Ascending aorta (tissue), 2 donors: Measurements from ENCODE around the gene SGK1. TPM values are rescaled to one million over a fixed set of nuclear protein-coding genes. Genes with fewer than 3 reads are reported as not detected.
"Not testable (repeated sequence)": the region's sequence is repeated elsewhere in the genome, so short reads cannot be mapped to it uniquely, and the experiment has no call there.

Experiments
- DNase-seq, 2 donors: peaks; one replicate each; pipeline ENCODE4 v3.0.0-alpha.2; 2019; ENCODE audit warnings: low spot score in 2 of 2
- H3K27ac ChIP-seq, 2 donors: fragments of 200-600 bp; sonication (generic); one replicate each; pipeline ENCODE4 v1.5.1; 2016 to 2017; ENCODE audit warnings: mild to moderate bottlenecking in 1 of 2
- H3K27me3 ChIP-seq: fragments of 200-600 bp; sonication (generic); one replicate; pipeline ENCODE4 v1.5.1; 2017
- H3K36me3 ChIP-seq, 2 donors: fragments of 200-600 bp; sonication (generic); one replicate each; pipeline ENCODE4 v1.5.1; 2016
- H3K4me1 ChIP-seq, 2 donors: fragments of 200-600 bp; sonication (generic); one replicate each; pipeline ENCODE4 v1.5.1; 2016 to 2017; ENCODE audit warnings: mild to moderate bottlenecking in 1 of 2
- H3K4me3 ChIP-seq, 2 donors: fragments of 200-600 bp; sonication (generic); one replicate each; pipeline ENCODE4 v1.5.1; 2016 to 2017; ENCODE audit warnings: mild to moderate bottlenecking in 1 of 2
- H3K9me3 ChIP-seq, 2 donors: fragments of 200-600 bp; sonication (generic); one replicate each; pipeline ENCODE4 v1.5.1; 2016
- CTCF ChIP-seq, 3 experiments: fragments of 200-600 bp in 2 of 3; fragments of 450-650 bp in 1 of 3; sonication (generic) in 2 of 3; IDR thresholded peaks; one replicate each; pipeline ENCODE4 v1.5.1; 2016 to 2019; ENCODE audit warnings: antibody characterized with exemption in 3 of 3, mild to moderate bottlenecking in 1 of 3, moderate library complexity in 1 of 3
- intact Hi-C: fragments of 100-400 bp; cut with DNase I; formaldehyde crosslinking; loops from one replicate; pipeline ENCODE4 v1.15.1; 2023
- total RNA-seq: library from RNA; depleted of rRNA; stranded (reverse); fragments of >200 nt; gene quantifications from one replicate; pipeline ENCODE4 v1.1.0, GENCODE V29; 2016

The SGK1 gene
- total RNA-seq, 1 donor from 2014 or later: 200 TPM

- intact Hi-C loops: no loop called here
Measured at GRCh38 chr6:134308800-134309199, 9.1 kb downstream of the SGK1 start.

GRCh38 chr6:134307870-134308269 lies 10.0 kb downstream of the SGK1 start:
- H3K36me3 ChIP-seq: no peaks in the 10 kb centered on the region
- H3K27me3 ChIP-seq: no peaks in the 10 kb centered on the region
- no peaks in the 10 kb centered on the region for H3K4me1 ChIP-seq
- intact Hi-C loops: no loop called here
- DNase-seq: no peak
- no peak for TF ChIP-seq CTCF (IDR thresholded peaks at IDR 0.05)
- no peaks in the 10 kb centered on the region for H3K9me3 ChIP-seq
- no peak overlapping the region for H3K27ac ChIP-seq
- no peak overlapping the region for H3K4me3 ChIP-seq

More at GRCh38 chr6:134308800-134309199, 9.1 kb downstream of the SGK1 start:
- no peak for DNase-seq
- Histone ChIP-seq H3K4me1 (no peaks in the 10 kb centered on the region), H3K27ac (no peak overlapping the region), H3K36me3 (no peaks in the 10 kb centered on the region), H3K27me3 (no peaks in the 10 kb centered on the region), H3K9me3 (no peaks in the 10 kb centered on the region), H3K4me3 (no peak overlapping the region)
- TF ChIP-seq CTCF (IDR thresholded peaks at IDR 0.05): no peak

- no peaks in the 10 kb centered on the region for H3K9me3 ChIP-seq
- no peak overlapping the region for H3K27ac ChIP-seq
- H3K4me1 ChIP-seq: no peaks in the 10 kb centered on the region
- DNase-seq: no peak
- no peak for TF ChIP-seq CTCF (IDR thresholded peaks at IDR 0.05)
- H3K36me3 ChIP-seq: no peaks in the 10 kb centered on the region
- no peak overlapping the region for H3K4me3 ChIP-seq
- intact Hi-C loops: no loop called here
- no peaks in the 10 kb centered on the region for H3K27me3 ChIP-seq
Measured at GRCh38 chr6:134307075-134307474, 10.8 kb downstream of the SGK1 start.

GRCh38 chr6:134304381-134304780 lies 13.5 kb downstream of the SGK1 start:
- DNase-seq, H3K27ac ChIP-seq, H3K4me3 ChIP-seq, H3K36me3 ChIP-seq, intact Hi-C loops, H3K4me1 ChIP-seq, H3K27me3 ChIP-seq, H3K9me3 ChIP-seq: not testable (repeated sequence)

GRCh38 chr6:134303891-134304290 lies 14.0 kb downstream of the SGK1 start:
- no peak for DNase-seq
- no peaks in the 10 kb centered on the region for H3K4me1 ChIP-seq
- no peak overlapping the region for H3K4me3 ChIP-seq
- H3K27ac ChIP-seq: no peak overlapping the region
- no peaks in the 10 kb centered on the region for H3K36me3 ChIP-seq
- intact Hi-C loops: no loop called here
- TF ChIP-seq CTCF (IDR thresholded peaks at IDR 0.05): no peak
- no peaks in the 10 kb centered on the region for H3K27me3 ChIP-seq
- H3K9me3 ChIP-seq: no peaks in the 10 kb centered on the region

- intact Hi-C loops: no loop called here
Measured at GRCh38 chr6:134299236-134299635, 18.7 kb downstream of the SGK1 start.

More at GRCh38 chr6:134299236-134299635, 18.7 kb downstream of the SGK1 start:
- H3K4me3 ChIP-seq: no peak overlapping the region
- H3K27me3 ChIP-seq: no peaks in the 10 kb centered on the region
- no peaks in the 10 kb centered on the region for H3K36me3 ChIP-seq
- DNase-seq: no peak
- no peaks in the 10 kb centered on the region for H3K9me3 ChIP-seq
- no peak for TF ChIP-seq CTCF (IDR thresholded peaks at IDR 0.05)
- H3K27ac ChIP-seq: no peak overlapping the region
- H3K4me1 ChIP-seq: no peaks in the 10 kb centered on the region
